NCI-H82 (cell line): ENCODE results near the gene SLC25A36.
"Not testable (repeated sequence)": the region's sequence is repeated elsewhere in the genome, so short reads cannot be mapped to it uniquely, and the experiment has no call there.

Experiments used
- DNase-seq: peaks from one replicate; lab custom pipeline; 2025; lab: John Stamatoyannopoulos, UW

Gene SLC25A36

GRCh38 chr3:140931801-140932200 lies 9.8 kb upstream of the SLC25A36 start:
- no peak for DNase-seq

GRCh38 chr3:140933109-140933508 lies 8.5 kb upstream of the SLC25A36 start:
- DNase-seq = no peak

GRCh38 chr3:140933552-140933951 lies 8.1 kb upstream of the SLC25A36 start:
- DNase-seq = no peak

GRCh38 chr3:140939305-140939704 lies 2.3 kb upstream of the SLC25A36 start:
- not testable (repeated sequence) for DNase-seq

- no peak for DNase-seq
These were observed 574 bp upstream of the SLC25A36 start for GRCh38 chr3:140941090-140941433.

- DNase-seq = peak; percentile 83
These were observed 827 bp downstream of the SLC25A36 start for GRCh38 chr3:140942221-140943104.

GRCh38 chr3:140943781-140944552 lies 2.3 kb downstream of the SLC25A36 start:
- peak; percentile 70 for DNase-seq

- DNase-seq = no peak
These were observed 7.0 kb downstream of the SLC25A36 start for GRCh38 chr3:140948460-140949249.

GRCh38 chr3:140950144-140950543 lies 8.5 kb downstream of the SLC25A36 start:
- no peak for DNase-seq

- DNase-seq = no peak
These were observed 9.2 kb downstream of the SLC25A36 start for GRCh38 chr3:140950863-140951262.

GRCh38 chr3:140951750-140952149 lies 10.1 kb downstream of the SLC25A36 start:
- DNase-seq = not testable (repeated sequence)

GRCh38 chr3:140953028-140953960 lies 11.7 kb downstream of the SLC25A36 start:
- DNase-seq = peak; percentile 15

GRCh38 chr3:140954576-140954975 lies 12.9 kb downstream of the SLC25A36 start:
- no peak for DNase-seq

- no peak for DNase-seq
These were observed 14.0 kb downstream of the SLC25A36 start for GRCh38 chr3:140955645-140956044.

- DNase-seq = no peak
These were observed 14.6 kb downstream of the SLC25A36 start for GRCh38 chr3:140956058-140956835.

- peak; percentile 19 for DNase-seq
These were observed 31.2 kb downstream of the SLC25A36 start for GRCh38 chr3:140972833-140973232.

- DNase-seq = no peak
These were observed 33.3 kb downstream of the SLC25A36 start for GRCh38 chr3:140974900-140975299.

- DNase-seq = no peak
These were observed 39.0 kb downstream of the SLC25A36 start for GRCh38 chr3:140980663-140981062.

GRCh38 chr3:140987792-140988191 lies 46.2 kb downstream of the SLC25A36 start:
- DNase-seq = not testable (repeated sequence)

GRCh38 chr3:140994316-140994715 lies 52.7 kb downstream of the SLC25A36 start:
- DNase-seq = no peak
